Choroid plexus epithelial cell (primary cell): ENCODE data around the gene MPDU1.

ENCODE experiments used
- DNase-seq: peaks from one replicate; pipeline ENCODE4 v3.0.0-alpha.2; 2010; ENCODE audit warnings: low read depth
- H3K4me3 ChIP-seq: 2 replicates; pipeline ENCODE4 v1.5.1; 2011; ENCODE audit warnings: low read depth, mild to moderate bottlenecking, control low read depth, low read length, moderate library complexity
- CTCF ChIP-seq: conservative IDR thresholded peaks from 2 replicates; pipeline ENCODE4 v1.5.1; 2011; ENCODE audit warnings: low read depth, mild to moderate bottlenecking, control low read depth, inconsistent platforms, low read length, moderate library complexity

MPDU1 gene

GRCh38 chr17:7561028-7561575, 22.6 kb upstream of the MPDU1 start:
- peak; percentile 89 for DNase-seq
- peak overlapping the region; percentile 84 for H3K4me3 ChIP-seq
- TF ChIP-seq CTCF: peak; percentile 89

GRCh38 chr17:7561589-7562207, 22.0 kb upstream of the MPDU1 start, which contains the start of gene SENP3:
SENP3 (plus strand) TSS chr17:7561919; CDS start chr17:7563077, 1,158 bp downstream.
- H3K4me3 ChIP-seq: peak within 1 kb of the TSS; percentile 84
- no peak for TF ChIP-seq CTCF
- peak; percentile 91 for DNase-seq

GRCh38 chr17:7562208-7562605, 21.4 kb upstream of the MPDU1 start:
- peak overlapping the region; percentile 84 for H3K4me3 ChIP-seq
- peak; percentile 14 for DNase-seq
- no peak for TF ChIP-seq CTCF

- no peak for TF ChIP-seq CTCF
- peak overlapping the region; percentile 8 for H3K4me3 ChIP-seq
- DNase-seq: no peak
Observed at GRCh38 chr17:7563115-7563869, 20.4 kb upstream of the MPDU1 start.

- no peak for DNase-seq
- no peak for TF ChIP-seq CTCF
- H3K4me3 ChIP-seq: no peak overlapping the region
Observed at GRCh38 chr17:7569571-7569970, 14.1 kb upstream of the MPDU1 start.

- no peak for DNase-seq
- H3K4me3 ChIP-seq: no peak overlapping the region
- no peak for TF ChIP-seq CTCF
Observed at GRCh38 chr17:7570351-7570750, 13.3 kb upstream of the MPDU1 start.
